NCI-H2107 (cell line): ENCODE results near the gene NCAPH2.
"Not testable (repeated sequence)": the region's sequence is repeated elsewhere in the genome, so short reads cannot be mapped to it uniquely, and the experiment has no call there.

Source experiments
- DNase-seq: peaks from one replicate; lab custom pipeline; 2025; lab: John Stamatoyannopoulos, UW

The NCAPH2 gene

GRCh38 chr22:50530877-50531545 lies 23.0 kb downstream of the NCAPH2 start:
- no peak for DNase-seq

GRCh38 chr22:50531546-50531961 lies 23.5 kb downstream of the NCAPH2 start:
- no peak for DNase-seq

GRCh38 chr22:50531962-50532674 lies 24.1 kb downstream of the NCAPH2 start:
- DNase-seq = no peak

- no peak for DNase-seq
Observed at GRCh38 chr22:50532824-50533796, 25.1 kb downstream of the NCAPH2 start.

GRCh38 chr22:50533856-50534711 lies 26.1 kb downstream of the NCAPH2 start:
- DNase-seq = not testable (repeated sequence)

- DNase-seq = no peak
Observed at GRCh38 chr22:50535113-50535512, 27.1 kb downstream of the NCAPH2 start.

GRCh38 chr22:50536226-50536625 lies 28.2 kb downstream of the NCAPH2 start:
- DNase-seq = no peak

GRCh38 chr22:50537765-50538164 lies 29.7 kb downstream of the NCAPH2 start:
- no peak for DNase-seq

- DNase-seq = no peak
Observed at GRCh38 chr22:50540381-50540780, 32.4 kb downstream of the NCAPH2 start.

- DNase-seq = not testable (repeated sequence)
Observed at GRCh38 chr22:50541667-50542026, 33.6 kb downstream of the NCAPH2 start.

GRCh38 chr22:50542416-50542927 lies 34.4 kb downstream of the NCAPH2 start:
- no peak for DNase-seq

- no peak for DNase-seq
Observed at GRCh38 chr22:50544078-50544745, 36.2 kb downstream of the NCAPH2 start.

- no peak for DNase-seq
Observed at GRCh38 chr22:50544746-50545253, 36.8 kb downstream of the NCAPH2 start.

- DNase-seq = no peak
Observed at GRCh38 chr22:50545522-50546325, 37.7 kb downstream of the NCAPH2 start, which contains the start of gene KLHDC7B. TSS of gene KLHDC7B (plus strand) at chr22:50545899. CDS start at chr22:50546244, 345 bp downstream.

GRCh38 chr22:50546326-50547262 lies 38.6 kb downstream of the NCAPH2 start:
- DNase-seq = no peak

- DNase-seq = no peak
Observed at GRCh38 chr22:50547263-50547985, 39.4 kb downstream of the NCAPH2 start.

GRCh38 chr22:50548040-50548920 lies 40.3 kb downstream of the NCAPH2 start:
- no peak for DNase-seq
